Left colon (tissue), 2 donors: ENCODE data around the gene SEMA5A. TPM values are rescaled to one million over a fixed set of nuclear protein-coding genes. Genes with fewer than 3 reads are reported as not detected.
A peak's percentile ranks its signal among the peaks of the same experiment; 100 is the strongest.

ENCODE experiments used
- ATAC-seq: fragments of 200-7000 bp; cut with Tn5 transposase; one replicate; pipeline ENCODE4 v1.9.1; 2020; ENCODE audit warnings: mild to moderate bottlenecking, moderate library complexity
- DNase-seq, 2 donors: peaks; one replicate each; pipeline ENCODE4 v3.0.0-alpha.2; 2020
- intact Hi-C, 2 donors: fragments of 100-400 bp; cut with DNase I in 1 of 2; cut with micrococcal nuclease in 1 of 2; formaldehyde crosslinking; loops; one replicate each; pipeline versions ENCODE4 v1.11.2 to v1.14.0; 2022; cut with DNase I, micrococcal nuclease
- total RNA-seq, 2 donors: library from RNA; stranded (reverse); fragmentation: NEBNext Ultra II Directional; extraction: Animal tissue kit (Norgen Biotek cat#: 25700); gene quantifications; one replicate each; pipeline ENCODE4 v1.2.1, GENCODE V29; 2021
- donor health status: DM: no; HTN: no; CAD: no.
- donor health status: DM: yes; HTN: yes; CAD: no.

Gene SEMA5A
- total RNA-seq, 2 donors from 2014 or later, result 33.8 to 37.4 TPM

- intact Hi-C loops, result no loop called here
- DNase-seq (no peak), ATAC-seq (no peak)
Measured at GRCh38 chr5:9186069-9186468, 359.8 kb downstream of the SEMA5A start.

DNA sequence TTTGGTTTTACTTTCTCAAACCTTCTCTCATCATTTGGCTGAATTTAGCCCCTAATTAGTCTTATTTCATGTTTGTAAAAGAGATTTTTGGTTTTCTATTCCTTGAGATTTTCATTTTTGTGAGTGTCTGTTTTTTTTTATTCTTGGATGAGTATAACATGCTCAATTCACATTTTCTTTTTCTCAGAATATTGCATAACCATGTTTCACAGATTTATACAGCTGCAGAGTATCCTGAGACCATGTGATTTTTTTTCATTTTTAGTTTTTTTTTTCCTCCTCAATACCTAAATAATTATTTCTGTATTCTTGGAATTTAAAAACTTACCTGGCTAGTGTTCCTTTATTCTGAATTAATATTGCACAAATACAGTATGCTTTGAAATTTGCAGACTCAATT lies 361.9 kb downstream of the SEMA5A start:
- DNase-seq (no peak), ATAC-seq (no peak)
- intact Hi-C loops, result no loop called here

GRCh38 chr5:9182899-9183695 lies 362.8 kb downstream of the SEMA5A start:
- ATAC-seq (no peak), DNase-seq (no peak)
- intact Hi-C loops, result no loop called here

- DNase-seq (no peak), ATAC-seq (no peak)
- intact Hi-C loops, result no loop called here
Measured at GRCh38 chr5:9176641-9177040, 369.2 kb downstream of the SEMA5A start.

DNA sequence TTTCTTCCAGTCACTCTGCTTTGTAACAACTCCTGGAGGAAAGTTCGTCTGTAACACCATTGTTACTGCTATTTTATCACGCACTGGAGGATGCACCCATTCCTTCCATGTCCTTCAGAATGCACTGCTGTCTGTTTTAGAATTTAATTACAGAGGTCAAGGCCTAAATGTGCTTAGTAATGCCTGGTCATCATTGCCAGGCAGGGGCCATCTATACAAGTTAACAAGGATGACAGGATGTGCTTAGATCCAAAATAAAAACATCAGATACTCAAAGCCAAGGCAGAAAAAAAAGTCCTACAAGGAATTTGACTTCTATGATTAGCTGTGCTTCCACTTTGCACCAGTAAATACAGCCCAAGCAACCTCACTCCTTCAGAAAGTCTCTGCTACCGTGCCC lies 371.4 kb downstream of the SEMA5A start:
- intact Hi-C loops, result no loop called here
- ATAC-seq, result no peak
- DNase-seq, result no peak

DNA sequence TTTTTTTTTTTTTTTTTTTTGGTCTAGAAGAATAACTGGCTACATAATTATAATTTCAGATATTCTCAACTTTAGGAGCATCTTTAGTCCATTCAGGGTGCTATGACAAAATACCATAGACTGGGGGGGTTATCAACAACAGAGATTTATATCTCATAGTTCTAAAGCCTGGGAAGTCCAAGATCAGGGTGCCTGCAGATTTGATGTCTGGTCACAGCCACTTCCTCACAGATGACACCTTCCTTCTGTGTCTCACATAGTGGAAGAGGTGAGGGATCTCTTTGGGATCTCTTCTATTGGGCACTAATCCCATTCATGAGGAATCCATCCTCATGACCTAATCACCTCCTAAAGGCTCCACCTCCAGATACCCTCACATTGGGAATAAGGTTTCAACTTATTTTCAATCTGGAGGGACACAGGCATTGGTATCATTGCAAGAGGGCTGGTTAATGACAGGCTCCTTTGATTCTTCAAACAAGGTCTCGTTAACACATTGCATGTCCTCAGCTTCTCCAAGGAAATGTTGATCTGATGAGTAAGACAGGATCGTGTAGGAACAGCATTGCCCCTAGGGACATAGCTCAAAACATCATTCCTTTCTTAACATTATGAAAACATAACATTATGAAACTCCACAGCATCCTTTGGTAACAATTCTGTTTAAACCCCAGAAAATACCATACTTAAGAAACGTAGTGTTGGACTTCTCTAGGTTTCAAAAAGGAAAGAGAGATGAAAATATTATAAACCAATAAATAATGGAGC lies 372.4 kb downstream of the SEMA5A start:
- intact Hi-C loops, result no loop called here

DNA sequence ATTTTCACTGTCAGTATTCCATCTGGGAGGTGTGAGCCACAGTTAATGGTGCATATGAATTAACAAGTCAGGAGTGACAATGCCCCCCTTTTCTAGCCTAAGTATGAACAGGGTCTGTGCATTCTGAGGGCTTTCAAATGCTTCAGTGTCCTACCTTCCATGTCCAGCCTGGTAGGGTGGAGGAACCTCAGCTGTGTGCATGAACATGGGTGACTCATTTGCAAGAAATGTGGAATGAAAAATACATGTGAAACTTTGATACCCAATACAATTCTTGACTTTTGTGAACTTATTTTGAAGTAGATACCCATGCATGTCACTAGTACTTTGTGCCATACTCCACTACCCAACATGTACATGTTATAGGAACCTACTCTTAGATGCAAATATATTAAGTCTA lies 375.8 kb downstream of the SEMA5A start:
- intact Hi-C loops, result no loop called here
- DNase-seq, result no peak
- no peak for ATAC-seq

More for the DNA sequence above, 372.4 kb downstream of the SEMA5A start:
- DNase-seq (no peak), ATAC-seq (no peak)

DNA sequence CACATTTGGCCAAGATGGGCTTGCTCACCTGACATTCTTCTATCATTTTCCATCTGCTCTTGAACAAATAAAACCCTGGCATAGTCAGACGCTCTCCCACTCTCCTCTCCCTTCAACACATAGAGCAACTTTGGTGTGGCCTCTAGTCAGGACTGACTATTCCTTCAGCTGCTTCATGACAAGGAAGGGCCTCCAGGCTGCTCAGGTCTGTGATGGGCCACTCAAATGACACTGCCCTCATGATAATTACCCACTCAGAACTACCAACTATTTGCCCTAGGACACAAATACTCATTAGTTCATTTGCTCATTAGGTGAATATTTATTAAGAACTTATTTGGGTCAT lies 376.3 kb downstream of the SEMA5A start:
- intact Hi-C loops, result no loop called here
- ATAC-seq (no peak), DNase-seq (no peak)

DNA sequence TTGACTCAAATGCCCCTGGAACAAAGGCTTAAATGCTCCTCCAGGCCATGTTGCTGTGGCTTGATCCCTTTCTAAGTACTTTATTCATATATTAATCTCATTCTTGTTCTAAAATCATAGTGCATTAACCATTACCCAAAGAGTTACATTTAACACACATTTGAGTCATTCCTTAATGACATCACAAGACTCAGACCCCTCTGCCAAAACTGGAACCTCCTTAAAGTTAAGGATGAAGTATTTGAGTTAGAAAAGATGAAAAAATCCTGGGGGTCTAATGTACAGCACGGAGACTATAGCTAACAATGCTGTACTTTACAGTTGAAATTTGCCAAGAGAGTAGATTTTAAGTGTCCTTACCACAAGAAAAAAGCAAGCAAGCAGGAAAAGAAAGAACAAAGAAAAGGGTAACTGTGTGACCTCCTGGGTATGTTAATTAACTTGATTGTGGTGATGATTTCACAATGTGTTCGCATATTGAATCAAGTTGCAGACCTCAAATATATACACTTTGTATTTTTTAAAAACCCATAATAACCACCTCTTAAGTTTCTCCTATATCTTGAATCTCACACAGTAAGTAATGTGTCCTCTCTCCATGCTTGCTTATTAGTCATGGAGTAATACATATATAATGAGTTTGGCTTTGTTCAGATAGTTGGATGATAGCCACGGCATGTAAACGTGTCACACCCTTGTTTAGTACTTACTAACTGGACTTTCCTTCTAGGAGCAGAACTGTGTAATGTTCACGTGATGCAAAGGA lies 376.9 kb downstream of the SEMA5A start:
- ATAC-seq (peak; percentile 92), DNase-seq (no peak)
- intact Hi-C loops, result no loop called here

GRCh38 chr5:9166202-9167112 lies 379.4 kb downstream of the SEMA5A start:
- ATAC-seq, result peak; percentile 16
- intact Hi-C loops, result no loop called here
- DNase-seq, result no peak

- DNase-seq, result no peak
- intact Hi-C loops, result no loop called here
- ATAC-seq, result no peak
Measured at GRCh38 chr5:9165546-9165945, 380.3 kb downstream of the SEMA5A start.

DNA sequence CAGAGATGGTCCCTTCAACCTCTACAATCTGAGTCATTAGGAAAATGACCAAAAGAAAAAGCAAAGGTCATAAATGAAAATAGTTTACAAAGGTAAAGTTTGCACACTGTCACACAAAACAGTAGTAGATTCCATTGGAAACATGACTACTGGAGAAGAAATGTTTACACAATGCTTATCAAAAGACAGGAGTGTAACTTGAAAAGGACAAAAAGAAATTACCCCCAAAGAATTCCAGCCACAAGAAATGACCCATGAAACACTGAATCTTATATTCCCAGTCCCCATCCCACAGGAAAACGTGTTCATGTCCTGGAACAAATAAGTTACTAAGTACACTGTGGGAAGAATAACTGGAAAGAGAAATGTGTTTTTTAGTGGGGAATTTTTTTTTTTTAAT lies 385.1 kb downstream of the SEMA5A start:
- ATAC-seq (no peak), DNase-seq (no peak)
- intact Hi-C loops, result no loop called here

- ATAC-seq, result no peak
- intact Hi-C loops, result no loop called here
- no peak for DNase-seq
Measured at GRCh38 chr5:9157811-9158210, 388.1 kb downstream of the SEMA5A start.

GRCh38 chr5:9157020-9157419 lies 388.9 kb downstream of the SEMA5A start:
- no peak for DNase-seq
- intact Hi-C loops, result no loop called here
- no peak for ATAC-seq

DNA sequence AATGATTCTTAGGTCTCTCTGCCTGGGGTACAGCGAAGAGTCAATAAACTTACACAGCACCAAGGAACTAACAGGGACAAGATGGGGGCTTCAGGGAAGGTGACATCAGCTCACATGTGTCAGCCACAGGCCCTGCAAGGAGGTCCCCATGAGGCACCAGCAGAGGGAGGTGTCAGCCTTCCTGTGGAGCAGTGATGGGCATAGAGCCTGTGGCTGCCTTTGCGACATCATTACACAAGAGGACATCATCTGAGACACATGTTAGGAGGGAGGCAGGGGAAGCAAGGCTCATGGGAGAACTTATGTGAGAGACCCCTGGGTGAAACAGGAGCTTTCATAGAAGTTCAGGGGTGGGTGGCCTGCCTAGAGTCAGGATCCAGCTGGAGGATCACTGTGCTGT lies 389.6 kb downstream of the SEMA5A start:
- ATAC-seq, result no peak
- intact Hi-C loops, result no loop called here
- DNase-seq, result peak in 1 of 2 donors; percentile 14

DNA sequence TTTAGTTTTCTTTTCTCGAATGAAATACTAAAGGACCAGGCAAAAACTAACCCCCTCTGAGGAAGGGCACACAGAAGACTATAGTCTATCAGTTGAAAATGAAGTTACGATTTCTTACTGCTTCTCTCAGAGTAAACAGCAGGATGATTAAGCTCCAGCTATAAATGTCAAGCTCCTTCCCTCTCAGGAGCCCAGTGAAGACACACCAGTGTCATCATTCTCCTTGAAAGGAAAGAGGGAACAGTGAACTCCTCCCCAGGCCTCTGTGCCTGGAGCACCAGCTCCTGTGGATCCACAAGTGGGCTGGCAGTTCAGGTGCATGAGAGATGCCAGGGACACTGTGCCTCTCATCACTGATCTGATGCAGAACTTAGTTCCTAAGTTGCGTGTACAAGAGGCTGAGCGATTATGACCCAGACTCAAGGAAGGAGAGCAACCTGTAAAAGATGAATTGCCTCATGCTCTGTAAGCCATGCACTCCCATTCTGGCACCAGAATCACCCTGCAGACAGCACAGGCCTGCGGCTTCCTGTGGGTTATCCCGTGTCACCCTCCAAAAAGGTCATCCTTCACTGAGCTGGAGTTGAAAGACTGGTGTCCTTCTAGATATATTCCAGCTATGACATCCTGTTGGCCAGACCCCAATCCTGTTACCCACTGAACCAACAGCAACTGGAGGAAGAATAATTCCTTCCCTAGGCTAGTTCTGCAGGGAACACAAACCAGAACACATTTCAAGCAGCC lies 394.0 kb downstream of the SEMA5A start:
- no peak for DNase-seq
- ATAC-seq, result no peak
- intact Hi-C loops, result no loop called here

- intact Hi-C loops, result no loop called here
- no peak for ATAC-seq
- DNase-seq, result no peak
Measured at GRCh38 chr5:9149988-9150387, 395.9 kb downstream of the SEMA5A start.

GRCh38 chr5:9148242-9148641 lies 397.6 kb downstream of the SEMA5A start:
- intact Hi-C loops, result no loop called here

More at GRCh38 chr5:9148242-9148641, 397.6 kb downstream of the SEMA5A start:
- DNase-seq (no peak), ATAC-seq (no peak)
